GOT3 (cell line): ENCODE measurements around the gene COL28A1.
"Not testable (repeated sequence)": the region's sequence is repeated elsewhere in the genome, so short reads cannot be mapped to it uniquely, and the experiment has no call there.

ENCODE experiments used
- DNase-seq: peaks from one replicate; lab custom pipeline; 2025; ENCODE audit warnings: mixed read lengths; lab: John Stamatoyannopoulos, UW

COL28A1 gene

GRCh38 chr7:7416031-7416858 lies 119.4 kb downstream of the COL28A1 start:
- no peak for DNase-seq

GRCh38 chr7:7414791-7415603 lies 120.7 kb downstream of the COL28A1 start:
- no peak for DNase-seq

- DNase-seq, result no peak
These were observed 127.5 kb downstream of the COL28A1 start for GRCh38 chr7:7408001-7408770.

- DNase-seq, result no peak
These were observed 130.2 kb downstream of the COL28A1 start for GRCh38 chr7:7405461-7405860.

- no peak for DNase-seq
These were observed 136.0 kb downstream of the COL28A1 start for GRCh38 chr7:7399707-7400106.

- no peak for DNase-seq
These were observed 139.9 kb downstream of the COL28A1 start for GRCh38 chr7:7395785-7396184.

- not testable (repeated sequence) for DNase-seq
These were observed 147.5 kb downstream of the COL28A1 start for GRCh38 chr7:7388164-7388563.

GRCh38 chr7:7385421-7385820 lies 150.3 kb downstream of the COL28A1 start:
- no peak for DNase-seq

GRCh38 chr7:7384228-7384627 lies 151.4 kb downstream of the COL28A1 start:
- no peak for DNase-seq

GRCh38 chr7:7375538-7375937 lies 160.1 kb downstream of the COL28A1 start:
- DNase-seq, result no peak

GRCh38 chr7:7370076-7370475 lies 165.6 kb downstream of the COL28A1 start:
- DNase-seq, result no peak

GRCh38 chr7:7369134-7369533 lies 166.5 kb downstream of the COL28A1 start:
- DNase-seq, result no peak

- no peak for DNase-seq
These were observed 181.0 kb downstream of the COL28A1 start for GRCh38 chr7:7354674-7355073.

GRCh38 chr7:7352845-7353244 lies 182.8 kb downstream of the COL28A1 start:
- DNase-seq, result no peak

GRCh38 chr7:7351832-7352231 lies 183.8 kb downstream of the COL28A1 start:
- DNase-seq, result no peak

GRCh38 chr7:7351156-7351555 lies 184.5 kb downstream of the COL28A1 start:
- DNase-seq, result no peak

GRCh38 chr7:7349156-7349555 lies 186.5 kb downstream of the COL28A1 start:
- DNase-seq, result no peak

- DNase-seq, result no peak
These were observed 188.6 kb downstream of the COL28A1 start for GRCh38 chr7:7347045-7347444.

GRCh38 chr7:7344583-7344982 lies 191.1 kb downstream of the COL28A1 start:
- no peak for DNase-seq

- no peak for DNase-seq
These were observed 199.8 kb downstream of the COL28A1 start for GRCh38 chr7:7335909-7336308.

GRCh38 chr7:7335215-7335614 lies 200.5 kb downstream of the COL28A1 start:
- no peak for DNase-seq

GRCh38 chr7:7333610-7334009 lies 202.1 kb downstream of the COL28A1 start:
- no peak for DNase-seq
